Thyroid gland (tissue), 4 donors: ENCODE results near the gene TRPV3.

ENCODE experiments used
- POLR2A ChIP-seq, 2 donors: fragments of 450-650 bp; IDR thresholded peaks; one replicate each; pipeline ENCODE4 v1.6.1; 2017; ENCODE audit warnings: antibody characterized with exemption in 2 of 2, mild to moderate bottlenecking in 2 of 2, moderate library complexity in 1 of 2
- TF ChIP-seq, protein P1 (sequence below), 6 experiments: fragments of 200-600 bp in 3 of 6; fragments of 450-650 bp in 3 of 6; sonication (generic) in 3 of 6; IDR thresholded peaks; one replicate each; pipeline ENCODE4 v1.5.1; 2016 to 2019; ENCODE audit warnings: antibody characterized with exemption in 6 of 6, mild to moderate bottlenecking in 2 of 6, inconsistent platforms in 1 of 6, moderate library complexity in 1 of 6

DNA sequence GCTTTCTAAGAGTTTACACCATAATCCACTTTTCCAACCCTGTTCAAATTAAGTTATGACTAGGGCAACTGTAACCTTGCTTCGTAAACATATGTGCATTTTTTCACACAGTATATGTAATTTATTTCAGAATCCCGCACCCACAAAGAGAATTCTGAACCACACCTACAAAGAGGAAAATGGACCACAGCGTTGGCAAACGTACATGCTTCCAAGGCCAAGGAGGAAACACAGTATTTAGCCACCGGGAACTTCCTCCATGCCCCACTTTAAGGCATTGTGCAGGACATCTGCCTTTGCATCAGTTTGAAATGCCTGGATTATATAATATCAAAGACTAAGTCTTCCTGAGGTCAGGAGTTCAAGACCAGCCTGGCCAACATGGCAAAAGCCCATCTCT is 88.1 kb downstream of the TRPV3 start:
- TF ChIP-seq, protein P1, sequence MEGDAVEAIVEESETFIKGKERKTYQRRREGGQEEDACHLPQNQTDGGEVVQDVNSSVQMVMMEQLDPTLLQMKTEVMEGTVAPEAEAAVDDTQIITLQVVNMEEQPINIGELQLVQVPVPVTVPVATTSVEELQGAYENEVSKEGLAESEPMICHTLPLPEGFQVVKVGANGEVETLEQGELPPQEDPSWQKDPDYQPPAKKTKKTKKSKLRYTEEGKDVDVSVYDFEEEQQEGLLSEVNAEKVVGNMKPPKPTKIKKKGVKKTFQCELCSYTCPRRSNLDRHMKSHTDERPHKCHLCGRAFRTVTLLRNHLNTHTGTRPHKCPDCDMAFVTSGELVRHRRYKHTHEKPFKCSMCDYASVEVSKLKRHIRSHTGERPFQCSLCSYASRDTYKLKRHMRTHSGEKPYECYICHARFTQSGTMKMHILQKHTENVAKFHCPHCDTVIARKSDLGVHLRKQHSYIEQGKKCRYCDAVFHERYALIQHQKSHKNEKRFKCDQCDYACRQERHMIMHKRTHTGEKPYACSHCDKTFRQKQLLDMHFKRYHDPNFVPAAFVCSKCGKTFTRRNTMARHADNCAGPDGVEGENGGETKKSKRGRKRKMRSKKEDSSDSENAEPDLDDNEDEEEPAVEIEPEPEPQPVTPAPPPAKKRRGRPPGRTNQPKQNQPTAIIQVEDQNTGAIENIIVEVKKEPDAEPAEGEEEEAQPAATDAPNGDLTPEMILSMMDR (IDR thresholded peaks at IDR 0.05) = no peak
- no peak for TF ChIP-seq POLR2A (IDR thresholded peaks at IDR 0.05)
